Breast epithelium (tissue), 4 donors: Measurements from ENCODE around the gene PPP1R2. TPM values are rescaled to one million over a fixed set of nuclear protein-coding genes. Genes with fewer than 3 reads are reported as not detected.

Experiments
- DNase-seq, 2 donors: peaks; one replicate each; pipeline ENCODE4 v3.0.0-alpha.2; 2019; ENCODE audit warnings: low spot score in 2 of 2
- H3K27ac ChIP-seq, 2 donors: fragments of 200-600 bp; sonication (generic) in 1 of 2; one replicate each; pipeline ENCODE4 v1.5.1; 2016 to 2019; ENCODE audit warnings: mild to moderate bottlenecking in 1 of 2
- H3K27me3 ChIP-seq, 2 donors: fragments of 200-600 bp; sonication (generic) in 1 of 2; one replicate each; pipeline versions ENCODE4 v1.5.1 to v1.6.0; 2017 to 2019; ENCODE audit warnings: control low read depth in 1 of 2, mild to moderate bottlenecking in 1 of 2
- H3K36me3 ChIP-seq: fragments of 200-600 bp; one replicate; pipeline ENCODE4 v1.5.1; 2019
- H3K4me1 ChIP-seq, 2 donors: fragments of 200-600 bp; sonication (generic); one replicate each; pipeline ENCODE4 v1.5.1; 2016 to 2019; ENCODE audit warnings: control low read depth in 1 of 2
- H3K4me3 ChIP-seq, 3 donors: fragments of 200-600 bp; sonication (generic); 1 replicate in 2 of 3; 2 replicates in 1 of 3; pipeline ENCODE4 v1.5.1; 2016 to 2019; ENCODE audit warnings: mild to moderate bottlenecking in 3 of 3, moderate library complexity in 2 of 3
- H3K9me3 ChIP-seq, 2 donors: fragments of 200-600 bp; sonication (generic) in 1 of 2; one replicate each; pipeline ENCODE4 v1.5.1; 2016 to 2019; ENCODE audit warnings: control low read depth in 1 of 2
- CTCF ChIP-seq, 3 donors: fragments of 450-650 bp; IDR thresholded peaks; one replicate each; pipeline ENCODE4 v1.5.1; 2016 to 2017; ENCODE audit warnings: antibody characterized with exemption in 3 of 3, mild to moderate bottlenecking in 3 of 3, moderate library complexity in 3 of 3
- POLR2A ChIP-seq: fragments of 450-650 bp; IDR thresholded peaks from one replicate; pipeline ENCODE4 v1.6.1; 2016; ENCODE audit warnings: antibody characterized with exemption, mild to moderate bottlenecking, moderate library complexity
- POLR2AphosphoS5 ChIP-seq, 3 donors: sonication (generic); formaldehyde crosslinking; IDR thresholded peaks; one replicate each; pipeline ENCODE4 v1.6.1; 2017; ENCODE audit warnings: antibody characterized with exemption in 3 of 3
- intact Hi-C: fragments of 100-400 bp; cut with DNase I; formaldehyde crosslinking; loops from one replicate; pipeline ENCODE4 v1.15.1; 2023; ENCODE audit warnings: low total_unique reads
- total RNA-seq, 3 donors: library from RNA; depleted of rRNA; stranded (reverse); fragments of >200 nt; gene quantifications; one replicate each; pipeline ENCODE4 v1.1.0, GENCODE V29; 2016

Gene PPP1R2
- total RNA-seq, 3 donors from 2014 or later, result 44.8 to 65.7 (median 61.6) TPM

DNA sequence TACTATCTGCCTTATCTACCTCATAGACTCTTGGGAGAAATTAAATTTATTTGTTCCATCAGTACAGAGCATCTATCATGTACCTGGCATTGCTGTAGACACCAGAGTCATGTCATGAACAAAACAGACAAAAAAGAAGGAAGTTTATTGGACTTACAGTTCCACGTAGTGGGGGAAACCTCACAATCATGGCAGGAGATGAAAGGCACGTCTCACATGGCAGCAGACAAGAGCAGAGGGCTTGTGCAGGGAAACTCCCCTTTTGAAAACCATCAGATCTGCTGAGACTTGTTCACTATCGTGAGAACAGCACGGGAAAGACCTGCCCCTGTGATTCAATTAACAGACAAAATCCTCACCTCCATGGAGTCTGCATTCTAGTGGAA, 74.7 kb downstream of the PPP1R2 start:
- Histone ChIP-seq H3K9me3 (no peaks in the 10 kb centered on the region), H3K27ac (no peak overlapping the region), H3K27me3 (no peaks in the 10 kb centered on the region), H3K4me1 (no peaks in the 10 kb centered on the region), H3K4me3 (no peak overlapping the region), H3K36me3 (no peaks in the 10 kb centered on the region)
- no peak for TF ChIP-seq POLR2AphosphoS5 (IDR thresholded peaks at IDR 0.05)
- TF ChIP-seq CTCF (IDR thresholded peaks at IDR 0.05), result no peak
- no peak for TF ChIP-seq POLR2A
- no peak for DNase-seq
- intact Hi-C loops, result no loop called here

- Histone ChIP-seq H3K9me3 (no peaks in the 10 kb centered on the region), H3K36me3 (no peaks in the 10 kb centered on the region), H3K27me3 (no peaks in the 10 kb centered on the region), H3K4me3 (no peak overlapping the region), H3K4me1 (no peaks in the 10 kb centered on the region), H3K27ac (no peak overlapping the region)
- TF ChIP-seq POLR2AphosphoS5 (IDR thresholded peaks at IDR 0.05) (no peak), CTCF (IDR thresholded peaks at IDR 0.05) (no peak), POLR2A (no peak)
- intact Hi-C loops, result no loop called here
- no peak for DNase-seq
Observed at GRCh38 chr3:195467641-195468390, 75.3 kb downstream of the PPP1R2 start.

DNA sequence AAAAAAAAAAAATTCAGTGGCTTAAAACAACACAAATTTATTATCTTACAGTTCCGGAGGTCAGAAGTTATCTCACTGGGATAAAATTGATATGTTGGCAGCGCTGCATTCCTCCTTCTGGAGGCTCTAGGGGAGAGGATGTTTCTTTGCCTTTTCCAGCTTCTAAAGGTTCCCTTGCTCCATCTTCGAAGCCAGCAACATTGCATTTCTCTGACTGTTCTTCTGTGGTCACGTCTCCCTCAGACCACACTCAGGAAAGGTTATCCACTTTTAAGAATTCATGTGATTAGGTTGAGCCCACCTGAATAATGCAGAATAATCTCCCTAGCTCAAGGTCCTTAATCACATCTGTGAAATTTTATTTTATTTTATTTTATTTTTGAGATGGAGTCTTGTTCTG, 76.9 kb downstream of the PPP1R2 start:
- TF ChIP-seq POLR2AphosphoS5 (IDR thresholded peaks at IDR 0.05) (no peak), POLR2A (no peak), CTCF (IDR thresholded peaks at IDR 0.05) (no peak)
- no peaks in the 10 kb centered on the region for H3K36me3 ChIP-seq
- no peak overlapping the region for H3K4me3 ChIP-seq
- H3K27me3 ChIP-seq, result no peaks in the 10 kb centered on the region
- H3K27ac ChIP-seq, result no peak overlapping the region
- H3K4me1 ChIP-seq, result no peaks in the 10 kb centered on the region
- intact Hi-C loops, result no loop called here
- H3K9me3 ChIP-seq, result no peaks in the 10 kb centered on the region
- no peak for DNase-seq

Other genes with a start within 250 kb of the PPP1R2 start
- gene ACAP2, start 100.3 kb downstream of the PPP1R2 start, total RNA-seq, result 10 to 100 TPM; 60.0 to 87.1 (median 63.0) TPM
- gene APOD, start 40.6 kb upstream of the PPP1R2 start, total RNA-seq, result 1,000 to 10,000 TPM in 2 of 3 donors, 100 to 1,000 TPM in 1; 651 to 2,224 (median 1,247) TPM
- 10 to 100 TPM in 2 of 3 donors, 1 to 10 TPM in 1; 2.7 to 24.3 (median 20.1) TPM for gene MUC20, start 177.7 kb upstream of the PPP1R2 start, total RNA-seq